ENCODE results near the gene AVEN.

Gene AVEN

DNA sequence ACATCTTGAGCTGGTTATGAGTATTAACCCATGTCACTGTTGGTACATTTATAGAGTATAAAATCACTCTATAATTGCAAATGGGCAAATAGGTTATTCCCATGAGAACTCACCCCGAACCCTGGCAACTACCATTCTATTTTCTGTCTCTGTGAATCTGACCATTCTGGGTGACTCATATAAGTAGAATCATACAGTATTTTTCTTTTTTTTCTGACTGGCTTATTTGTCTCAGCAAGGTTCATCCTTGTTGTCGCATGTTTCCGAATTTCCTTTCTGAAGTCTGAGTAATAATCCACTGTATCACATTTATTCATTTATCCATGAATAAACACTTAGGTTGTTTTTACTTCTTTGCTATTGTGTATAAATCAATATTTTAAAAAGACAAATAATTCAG is 130.6 kb downstream of the AVEN start:
- no peak for DNase-seq

DNA sequence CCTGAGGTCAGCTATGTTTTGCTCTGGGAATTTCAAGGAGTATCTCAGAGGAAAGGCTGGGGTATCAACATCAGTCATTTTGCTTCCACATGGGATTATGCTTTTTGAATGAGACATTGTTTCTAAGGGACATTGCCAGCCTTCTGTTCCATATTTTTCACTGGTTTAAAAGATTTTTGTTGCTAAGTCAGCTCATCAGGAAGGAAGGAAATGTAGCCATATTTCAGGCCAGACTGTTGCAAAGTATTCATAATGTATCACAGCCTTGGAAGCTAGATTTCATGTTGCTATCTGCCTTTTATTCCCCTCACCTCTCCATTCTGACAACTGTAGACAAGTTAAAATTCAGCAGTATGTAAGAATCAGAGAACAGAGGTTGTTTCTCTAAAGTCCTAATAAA is 131.7 kb downstream of the AVEN start:
- no peak for DNase-seq

DNA sequence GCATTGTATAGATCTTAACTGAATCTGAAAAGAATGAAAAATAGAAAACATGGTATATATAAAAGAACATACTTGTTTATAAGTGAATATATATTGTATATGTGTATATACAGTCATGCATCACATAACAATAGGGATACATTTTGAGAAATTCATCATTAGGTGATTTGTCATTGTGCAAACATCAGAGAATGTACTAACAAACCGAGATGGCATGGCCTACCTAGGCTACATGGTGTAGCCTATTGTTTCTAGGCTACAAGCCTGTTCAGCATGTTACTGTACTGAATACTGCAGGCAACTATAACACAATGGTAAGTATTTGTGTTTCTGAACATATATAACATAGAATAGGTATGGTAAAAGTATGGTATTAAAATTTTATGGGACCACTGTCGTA is 135.3 kb downstream of the AVEN start:
- no peak for DNase-seq

DNA sequence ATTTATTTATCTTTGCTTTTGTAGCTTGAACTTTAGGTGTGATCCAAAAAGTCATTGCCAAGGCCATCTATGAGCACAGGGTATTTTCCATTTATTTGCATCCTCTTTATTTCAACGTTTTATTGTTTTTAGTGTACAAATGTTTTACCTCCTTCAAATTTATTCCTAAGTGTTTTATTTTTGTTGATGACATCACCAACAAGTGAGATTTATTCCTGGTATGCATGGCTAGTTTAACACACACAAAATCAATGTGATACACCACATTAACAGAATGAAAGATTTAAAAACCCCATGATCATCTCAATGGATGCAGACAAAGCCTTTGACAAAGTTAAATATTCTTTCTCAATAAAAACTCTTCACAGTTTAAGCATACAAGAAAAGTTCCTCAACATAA is 137.0 kb downstream of the AVEN start:
- no peak for DNase-seq

DNA sequence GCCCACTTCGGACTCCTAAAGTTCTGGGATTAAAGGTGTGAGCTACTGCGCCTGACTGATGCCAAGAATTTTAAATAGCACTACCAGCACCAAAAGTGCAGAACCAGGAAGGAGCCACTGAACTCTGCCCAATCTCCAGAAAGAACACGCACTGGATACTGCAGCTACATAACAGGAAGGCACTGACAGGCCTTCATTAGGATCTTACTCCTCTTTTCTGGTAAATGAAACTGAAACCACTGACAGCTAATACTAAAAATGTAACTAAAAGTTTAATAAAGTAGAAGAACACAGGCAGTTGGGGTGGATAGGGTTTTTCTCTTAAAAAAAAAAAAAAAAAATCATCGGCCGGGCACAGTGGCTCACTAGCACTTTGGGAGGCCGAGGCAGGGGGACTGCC is 144.8 kb downstream of the AVEN start:
- DNase-seq, result no peak

DNA sequence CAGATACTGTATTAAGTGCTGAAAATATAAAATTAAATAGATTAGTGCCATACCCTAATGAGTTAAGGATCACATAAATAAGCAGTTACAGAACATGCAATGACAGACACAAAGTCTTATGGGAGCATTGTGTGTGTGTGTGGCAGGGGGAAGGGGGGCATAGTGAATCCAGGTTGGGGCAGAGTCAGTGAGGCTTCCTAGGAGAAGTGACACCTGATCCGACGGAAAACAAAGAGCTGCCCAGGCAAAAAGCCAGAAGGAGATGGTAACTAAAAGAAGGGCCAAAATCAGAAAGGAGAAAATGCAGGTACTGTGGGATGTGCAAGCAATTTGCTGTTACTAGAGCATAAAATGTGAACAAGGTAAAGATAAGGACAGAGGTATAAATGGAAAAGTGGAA is 150.8 kb downstream of the AVEN start:
- peak; percentile 34 for DNase-seq

DNA sequence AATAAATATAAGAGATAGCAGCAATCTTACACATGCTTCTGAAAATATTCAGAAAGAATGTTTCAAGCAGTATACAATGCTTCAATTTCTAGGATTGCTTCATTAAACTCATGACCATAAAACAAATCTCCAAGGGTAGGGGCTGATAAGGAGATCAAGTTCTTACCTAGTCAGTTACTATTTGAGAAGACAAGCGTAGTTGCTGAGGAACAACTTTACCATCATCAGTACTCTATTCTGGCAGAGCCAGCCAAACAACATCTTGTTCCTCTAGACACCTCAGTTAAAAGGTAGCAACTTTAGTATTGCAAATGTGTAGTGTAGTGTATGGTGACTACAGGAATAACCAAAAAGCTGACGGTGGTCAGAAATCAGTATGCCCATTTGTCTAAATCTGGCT is 156.1 kb downstream of the AVEN start:
- no peak for DNase-seq

DNA sequence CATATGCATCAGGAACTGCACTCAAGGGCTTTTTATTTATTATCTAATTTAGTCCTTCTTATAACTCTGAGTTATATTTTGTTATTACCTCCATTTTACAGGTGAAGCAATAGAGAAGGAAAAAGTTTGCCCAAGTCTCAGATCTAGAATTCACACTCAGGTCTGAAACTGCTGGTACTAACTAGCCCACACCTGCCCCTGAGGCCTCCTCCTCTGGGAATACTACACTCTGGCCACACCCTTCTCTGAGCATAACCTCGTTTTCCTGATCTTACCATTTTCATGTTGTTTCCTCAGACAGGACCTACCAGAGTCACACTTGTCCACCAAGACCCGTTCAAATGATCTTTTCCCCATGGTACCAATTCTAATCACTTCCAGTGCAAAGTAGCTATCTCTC is 164.8 kb downstream of the AVEN start:
- DNase-seq, result no peak

DNA sequence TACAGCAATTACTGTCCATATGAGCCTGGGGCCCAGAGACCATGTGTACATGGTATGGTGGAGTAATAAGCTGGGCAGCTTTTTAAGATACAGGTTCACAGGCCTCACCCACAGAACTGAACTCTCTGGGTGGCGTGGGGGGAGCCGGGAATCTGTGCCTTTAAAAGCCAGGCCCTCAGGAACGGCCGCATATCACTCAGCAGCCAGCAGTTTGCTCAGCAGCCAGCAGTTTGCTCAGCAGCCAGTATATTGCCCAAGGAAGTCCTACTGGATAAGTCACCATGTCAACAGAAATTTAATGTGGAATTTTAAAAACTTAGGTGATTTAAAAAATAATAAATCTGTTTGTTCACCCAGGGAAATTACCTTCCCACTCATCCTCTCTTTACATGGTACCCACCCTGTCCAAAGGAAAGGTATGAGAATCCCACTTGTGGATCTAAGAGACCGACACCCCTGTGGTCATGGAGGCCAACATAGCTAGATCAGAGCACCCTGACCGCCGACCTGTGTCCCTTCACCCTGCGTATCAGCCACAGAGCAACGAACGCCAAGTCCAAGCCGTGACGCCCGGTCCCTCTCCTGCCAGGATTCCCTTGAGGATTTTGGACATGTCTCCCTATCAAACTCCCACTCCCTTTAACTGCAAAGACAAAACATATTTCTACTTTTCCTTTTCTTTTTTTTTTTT is 166.4 kb downstream of the AVEN start:
- no peak for DNase-seq

DNA sequence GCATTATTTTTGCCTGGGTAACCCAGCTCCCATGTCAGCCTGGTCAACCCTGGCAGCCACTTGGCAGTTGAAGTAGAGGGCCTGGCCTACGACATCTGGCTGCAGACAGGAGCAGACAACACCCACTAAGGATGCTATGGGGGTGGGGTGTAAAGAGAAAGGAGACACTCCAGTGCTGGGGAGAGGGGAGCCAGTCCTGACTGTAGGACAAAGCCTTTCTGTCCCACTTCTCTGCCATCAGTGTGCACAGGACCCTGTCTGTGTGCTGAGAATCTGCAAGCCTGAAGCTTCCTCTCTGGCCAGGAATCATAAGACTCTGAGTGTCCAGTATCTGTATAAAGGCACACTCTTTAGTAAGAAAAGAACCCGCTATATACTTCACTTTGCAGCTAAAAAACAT is 167.0 kb downstream of the AVEN start:
- DNase-seq, result no peak

DNA sequence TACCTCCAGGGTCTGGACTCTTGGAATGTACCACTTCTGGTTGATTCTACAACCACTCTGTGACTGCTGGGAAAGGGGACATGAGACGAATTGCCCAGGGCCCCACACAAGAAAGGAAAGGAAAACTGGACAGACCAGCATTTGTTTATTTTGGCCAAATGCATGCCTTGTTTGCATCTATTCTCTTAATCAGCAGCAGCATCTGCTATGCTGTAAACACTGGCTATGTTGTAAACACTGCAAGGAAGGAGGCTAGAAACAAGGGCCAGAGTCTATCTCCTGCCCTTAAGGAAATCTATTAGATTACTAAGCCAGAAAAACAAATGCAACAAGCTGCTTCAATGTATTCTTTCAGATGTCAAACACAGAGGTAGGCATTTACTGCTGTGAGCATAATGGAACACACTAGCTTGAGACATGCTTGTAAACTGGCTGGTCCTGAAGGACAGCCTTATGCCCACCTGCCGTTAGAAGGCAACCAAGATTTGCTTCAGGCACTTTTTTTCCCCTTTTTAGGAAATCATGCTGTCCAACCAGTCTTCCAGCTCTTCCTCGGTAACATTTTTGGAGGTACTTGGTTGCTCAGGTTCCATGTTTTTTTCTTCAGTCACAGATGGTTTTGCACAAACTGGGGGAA is 172.8 kb downstream of the AVEN start:
- DNase-seq, result no peak

DNA sequence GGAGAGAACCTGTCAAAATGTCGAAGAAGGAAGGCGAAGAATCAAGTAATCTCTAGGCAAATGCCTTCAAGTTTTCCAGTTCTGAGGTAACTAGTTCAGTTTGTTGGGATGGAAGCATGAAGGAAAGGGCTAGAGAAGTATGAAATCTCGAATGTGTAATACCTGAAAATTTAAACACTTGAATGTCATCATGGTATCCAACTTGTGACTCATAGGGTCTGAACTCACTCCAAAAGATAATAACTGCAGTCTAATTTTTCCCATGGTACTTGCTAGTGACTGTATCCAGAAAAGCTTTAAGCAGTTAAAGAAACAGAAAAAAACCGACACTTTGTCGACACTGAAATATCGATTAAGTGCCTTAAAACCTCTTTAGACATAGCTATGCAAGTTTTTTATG is 173.6 kb downstream of the AVEN start:
- no peak for DNase-seq

DNA sequence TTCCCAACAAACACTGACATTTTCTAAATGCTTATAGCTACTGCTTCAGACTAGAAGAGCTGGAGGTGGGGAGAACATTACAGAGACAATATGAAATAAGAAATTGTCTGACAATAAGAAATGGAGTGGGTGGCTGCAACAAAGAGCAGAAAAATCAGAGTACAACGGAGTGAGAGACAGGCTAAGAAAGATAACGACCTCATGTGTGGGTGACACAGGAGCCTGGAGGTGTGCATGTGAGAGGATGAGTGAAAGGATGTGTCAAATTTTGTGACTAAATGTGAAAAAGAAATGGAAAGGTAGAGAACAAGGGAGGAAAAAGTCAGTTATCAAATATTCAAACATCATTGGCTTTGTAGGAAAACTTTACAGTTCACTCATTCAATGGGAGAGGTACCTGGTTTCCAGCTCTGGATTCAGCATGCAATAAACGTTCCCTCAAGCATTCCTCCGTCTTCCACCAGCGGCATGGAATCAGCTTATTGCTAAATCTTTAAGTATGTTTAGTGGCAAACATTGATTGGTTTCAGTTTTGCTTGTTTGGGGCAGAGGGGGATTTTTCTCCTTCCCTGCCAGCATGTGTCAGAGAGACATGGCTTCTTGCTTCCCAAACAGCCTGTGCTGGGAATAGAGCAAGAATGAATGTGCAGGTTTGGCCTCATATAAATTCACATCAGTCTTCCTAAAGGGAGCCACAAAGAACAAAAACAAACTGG is 174.5 kb downstream of the AVEN start:
- no peak for DNase-seq

DNA sequence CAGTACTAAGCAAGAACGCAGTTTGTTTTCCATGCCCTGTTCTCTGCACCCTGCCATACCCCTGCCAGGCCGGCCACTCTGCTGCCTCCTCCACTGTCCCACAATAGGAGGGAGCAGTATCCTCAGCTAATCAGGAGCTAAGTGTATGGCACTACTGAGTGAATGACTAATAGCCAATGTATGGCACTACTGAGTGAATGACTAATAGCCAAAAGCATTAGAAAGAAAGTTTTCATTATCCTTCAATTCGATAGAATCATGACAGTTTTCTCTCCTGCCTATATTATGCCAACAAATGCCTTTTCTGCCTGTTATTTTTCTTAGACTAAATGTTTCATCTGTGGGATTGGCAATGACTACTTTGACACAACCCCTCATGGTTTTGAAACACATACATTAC is 178.2 kb downstream of the AVEN start:
- no peak for DNase-seq

DNA sequence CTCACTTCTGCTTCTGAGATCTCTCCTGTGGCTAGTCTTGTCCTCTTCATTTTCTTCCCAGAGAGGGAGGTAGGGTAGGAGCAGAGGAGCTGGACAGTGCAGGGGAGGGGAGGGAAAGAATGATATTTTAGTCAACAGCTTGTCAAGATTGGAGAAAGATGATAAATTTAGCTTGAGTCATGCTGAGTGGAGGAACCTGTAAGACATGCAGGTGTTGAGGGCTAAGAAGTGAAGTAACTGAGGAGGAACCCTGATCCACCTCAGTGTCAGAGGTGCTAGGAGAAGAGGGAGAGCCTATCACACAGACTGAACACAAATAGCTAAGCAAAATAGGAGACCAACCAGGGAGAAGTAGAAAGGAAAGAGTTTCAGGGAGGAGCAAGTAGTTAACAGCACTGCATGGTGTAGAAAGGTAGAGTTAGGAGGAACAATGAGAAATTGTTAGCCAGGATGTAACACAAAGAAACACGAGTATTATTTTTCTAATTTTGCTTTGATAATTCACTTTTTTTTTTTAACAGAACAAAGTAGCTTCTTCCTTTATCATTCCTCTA is 178.9 kb downstream of the AVEN start:
- DNase-seq, result no peak

DNA sequence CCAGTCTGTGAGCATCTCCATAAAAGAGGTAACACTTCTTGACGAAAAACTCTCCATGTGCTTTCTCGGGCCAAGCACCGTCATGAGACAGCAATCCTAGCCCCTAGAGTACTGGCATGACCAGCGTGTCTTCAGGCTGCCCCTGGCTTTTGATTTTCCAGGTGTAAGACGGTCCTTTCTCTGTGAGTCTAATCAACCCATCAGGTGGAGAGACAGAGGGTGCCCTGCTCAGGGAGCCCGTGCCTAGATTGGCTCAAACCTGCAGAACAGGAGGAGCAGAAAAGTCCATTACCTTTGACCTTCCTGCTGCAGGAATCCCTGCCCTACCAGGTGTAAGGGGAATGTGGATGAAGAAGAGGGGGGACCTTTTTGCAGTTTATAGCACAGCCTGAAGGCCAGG is 180.2 kb downstream of the AVEN start:
- DNase-seq, result no peak

DNA sequence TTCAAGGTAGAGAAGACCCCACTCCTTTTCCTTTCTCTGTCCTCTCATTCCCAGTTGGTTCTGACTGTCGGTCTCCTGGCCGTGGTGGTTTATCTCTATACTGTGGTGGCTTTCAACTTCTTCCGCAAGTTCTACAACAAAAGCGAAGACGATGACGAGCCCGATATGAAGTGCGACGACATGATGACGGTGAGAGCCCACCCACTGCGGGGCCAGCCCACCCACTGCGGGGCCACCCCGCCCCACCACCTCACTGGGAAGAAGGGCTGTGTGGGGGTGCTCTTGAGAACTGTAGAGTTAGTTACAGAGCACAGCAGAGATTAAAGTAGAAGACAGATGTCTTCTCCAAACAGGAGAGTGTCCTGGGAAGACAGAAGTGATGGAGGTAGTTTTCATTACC is 181.3 kb downstream of the AVEN start:
- DNase-seq, result no peak

DNA sequence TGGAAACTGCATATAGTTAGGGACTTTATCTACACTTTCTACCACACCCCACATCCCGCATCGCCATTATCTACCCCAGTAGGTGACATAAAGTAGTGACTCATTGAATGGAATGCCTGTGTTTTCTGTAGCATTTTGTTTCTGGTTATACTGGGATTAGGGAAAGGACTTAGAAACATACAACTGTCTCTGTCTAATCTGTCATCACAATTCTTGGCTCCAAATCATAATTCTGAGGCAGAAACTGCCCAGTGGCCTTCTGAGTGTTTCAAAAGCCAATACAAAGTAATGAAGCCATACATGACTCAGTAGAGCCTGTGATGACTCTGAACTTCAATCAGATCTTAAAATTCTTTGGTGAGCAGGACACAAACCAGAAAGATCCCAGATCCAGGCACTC is 186.4 kb downstream of the AVEN start:
- no peak for DNase-seq

DNA sequence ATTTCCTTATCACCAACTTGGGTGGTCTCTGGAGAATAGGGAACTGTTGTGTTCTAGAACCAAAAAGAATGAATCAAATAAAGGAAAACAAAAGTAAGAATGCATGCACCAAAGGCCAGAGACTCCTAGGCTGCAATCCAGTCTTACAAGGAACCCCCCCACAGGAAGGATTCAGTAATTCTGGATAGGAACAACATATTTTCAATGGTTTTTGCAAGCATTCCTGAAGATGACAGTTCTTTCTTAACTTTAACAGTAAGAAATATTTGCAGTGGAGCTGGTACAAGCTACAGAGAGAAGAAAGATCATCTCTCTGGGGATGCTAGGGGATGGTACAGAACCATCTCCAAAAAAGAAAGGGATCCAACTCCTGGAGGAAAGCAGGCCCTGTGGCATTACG is 186.9 kb downstream of the AVEN start:
- no peak for DNase-seq

DNA sequence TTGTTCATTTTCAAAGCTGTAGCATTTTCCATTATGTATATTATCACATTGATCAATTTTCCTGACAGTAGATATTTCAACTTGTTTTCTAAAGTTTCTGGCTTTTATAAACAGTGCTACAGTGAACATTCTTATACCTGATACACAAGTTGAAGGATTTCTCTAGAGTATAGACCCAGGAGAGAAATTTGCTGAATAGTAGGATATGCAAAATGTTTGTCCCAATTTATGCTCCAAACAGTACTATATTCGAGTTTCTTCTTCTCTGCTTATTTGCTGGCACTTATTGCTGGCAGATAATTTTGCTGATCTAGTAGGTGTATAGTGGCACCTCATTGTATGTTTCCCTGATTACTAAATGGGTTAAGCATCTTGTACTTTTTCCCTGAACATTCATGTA is 187.9 kb downstream of the AVEN start:
- no peak for DNase-seq

DNA sequence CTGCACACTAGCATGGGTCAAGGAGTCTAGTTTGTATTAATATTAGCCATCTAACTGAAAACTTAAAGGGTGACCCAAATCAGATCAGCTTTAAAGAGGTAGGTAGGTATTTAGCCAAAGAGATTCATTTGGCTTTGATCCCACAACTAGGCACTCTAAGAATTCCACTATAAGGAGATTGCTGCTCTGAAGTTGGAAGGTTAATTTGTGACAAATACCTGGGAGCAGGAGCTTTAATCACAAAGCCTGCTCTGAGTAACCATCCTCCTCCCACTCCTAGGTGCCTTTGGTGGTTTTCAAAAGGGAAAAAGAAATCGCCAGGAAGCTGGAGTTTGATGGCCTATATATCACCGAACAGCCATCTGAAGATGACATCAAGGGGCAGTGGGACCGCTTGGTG is 191.0 kb downstream of the AVEN start:
- no peak for DNase-seq

DNA sequence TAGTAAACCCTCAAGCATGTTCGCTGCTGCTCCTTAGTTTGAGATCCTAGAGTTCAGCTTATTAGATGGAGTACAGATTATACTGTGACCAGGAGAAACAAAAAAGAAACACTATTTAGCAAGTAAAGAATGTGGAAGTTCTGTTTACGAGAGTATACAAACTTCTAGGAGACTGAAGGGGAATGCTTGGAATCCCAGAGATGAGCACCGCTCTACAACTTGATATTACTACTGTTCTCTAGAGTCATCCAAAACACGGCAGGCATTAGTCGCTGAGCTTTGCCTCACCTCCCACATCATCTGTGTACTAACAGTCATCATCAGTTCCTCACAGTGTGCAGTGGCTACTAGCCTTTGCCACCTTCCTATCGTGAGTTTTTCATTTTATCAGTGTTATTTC is 192.1 kb downstream of the AVEN start:
- DNase-seq, result no peak

DNA sequence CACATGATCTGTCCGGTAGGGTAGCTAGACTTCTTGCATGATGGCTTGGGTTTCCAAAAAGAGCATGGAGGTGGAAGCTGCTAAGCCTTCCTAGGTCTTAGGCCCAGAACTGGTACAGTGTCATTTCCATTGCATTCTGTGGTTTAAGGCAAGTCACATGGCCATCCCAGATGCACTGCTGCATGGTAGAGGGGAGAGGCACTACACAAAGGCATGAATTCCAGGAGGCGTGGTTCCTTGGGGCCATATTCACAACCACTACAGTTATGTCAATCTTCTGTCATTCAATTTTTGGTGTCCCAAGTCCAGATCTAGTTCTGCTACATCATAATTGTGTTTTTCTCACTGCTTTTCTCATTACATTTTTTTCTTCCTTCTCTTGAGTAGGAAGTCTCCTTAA is 192.9 kb downstream of the AVEN start:
- DNase-seq, result no peak

DNA sequence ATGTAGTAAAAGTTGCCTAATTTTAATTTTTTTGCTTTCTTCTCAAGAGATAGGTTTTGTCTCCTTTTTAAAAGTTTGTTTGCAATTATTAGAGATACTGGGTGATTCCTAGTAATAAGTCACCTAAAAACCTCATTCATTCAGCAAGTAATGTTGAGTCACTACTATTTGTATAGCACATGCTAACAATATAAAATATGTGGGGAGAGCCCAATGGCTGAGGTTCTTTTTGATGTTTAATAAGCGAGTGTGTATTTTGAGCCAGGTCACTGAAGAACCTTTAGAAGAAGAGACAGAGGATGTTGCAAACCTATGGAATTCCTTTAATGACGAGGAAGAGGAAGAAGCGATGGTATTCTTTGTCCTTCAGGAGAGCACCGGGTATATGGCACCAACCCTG is 194.4 kb downstream of the AVEN start:
- DNase-seq, result no peak

Measured in DMS79 (cell line).